Measurements from ENCODE around the gene SCAMP5.

The SCAMP5 gene

DNA sequence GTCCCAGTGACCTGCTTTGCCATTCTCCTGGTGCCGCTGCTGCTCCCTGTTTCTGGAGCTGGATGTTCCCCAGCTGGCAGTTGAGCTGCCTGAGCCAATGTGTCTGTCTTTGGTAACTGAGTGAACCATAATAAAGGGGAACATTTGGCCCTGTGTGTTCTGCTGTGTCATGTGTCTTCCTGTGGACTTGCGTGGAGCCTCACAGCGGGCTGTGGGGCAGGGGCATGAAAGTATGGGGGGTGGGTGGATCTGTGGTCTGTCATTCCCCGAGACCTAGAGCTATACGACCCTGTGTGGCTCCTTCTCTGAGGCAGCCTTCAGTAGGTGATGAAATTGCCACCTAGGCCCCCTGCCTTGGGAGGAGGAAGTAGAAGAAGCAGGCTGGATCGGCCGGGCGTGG lies 26.0 kb downstream of the SCAMP5 start:
- Histone ChIP-seq H3K4me1 (ENCODE audit: control insufficient read depth in 1 of 2, insufficient read depth in 1 of 2, low read depth in 1 of 2, low read length in 1 of 2) (peaks cover 22 to 24% of the 10 kb centered on the region in 2 experiments), H3K27ac (peak overlapping the region; percentile 50), H3K27me3 (no peaks in the 10 kb centered on the region), H3K36me3 (no peaks in the 10 kb centered on the region), H3K9me3 (no peaks in the 10 kb centered on the region), H3K4me3 (ENCODE audit: low read depth in 1 of 2, low read length in 1 of 2) (no peak overlapping the region)
- no peak for TF ChIP-seq CTCF (IDR thresholded peaks at IDR 0.05)

GRCh38 chr15:75022783-75023180 lies 27.4 kb downstream of the SCAMP5 start:
- Histone ChIP-seq H3K27me3 (no peaks in the 10 kb centered on the region), H3K4me1 (ENCODE audit: control insufficient read depth in 1 of 2, insufficient read depth in 1 of 2, low read depth in 1 of 2, low read length in 1 of 2) (peaks cover 22 to 24% of the 10 kb centered on the region in 2 experiments), H3K9me3 (no peaks in the 10 kb centered on the region), H3K27ac (no peak overlapping the region), H3K4me3 (ENCODE audit: low read depth in 1 of 2, low read length in 1 of 2) (no peak overlapping the region), H3K36me3 (no peaks in the 10 kb centered on the region)
- no peak for TF ChIP-seq CTCF (IDR thresholded peaks at IDR 0.05)

- Histone ChIP-seq H3K27ac (peak within 1 kb of the TSS; percentile 79), H3K9me3 (no peaks in the 10 kb centered on the region), H3K4me3 (ENCODE audit: low read depth in 1 of 2, low read length in 1 of 2) (peak within 1 kb of the TSS; percentile 81 to 87), H3K36me3 (no peaks in the 10 kb centered on the region), H3K4me1 (ENCODE audit: control insufficient read depth in 1 of 2, insufficient read depth in 1 of 2, low read depth in 1 of 2, low read length in 1 of 2) (peaks cover 22 to 24% of the 10 kb centered on the region in 2 experiments), H3K27me3 (no peaks in the 10 kb centered on the region)
- peak; percentile 25 for TF ChIP-seq CTCF (IDR thresholded peaks at IDR 0.05)
Observed at GRCh38 chr15:75023181-75023871, 28.0 kb downstream of the SCAMP5 start, which contains the start of gene PPCDC. TSS of gene PPCDC (plus strand) at chr15:75023590. CDS start at chr15:75028319, 4,729 bp downstream.

GRCh38 chr15:75023872-75024636 lies 28.7 kb downstream of the SCAMP5 start:
- no peaks in the 10 kb centered on the region for H3K9me3 ChIP-seq
- peak overlapping the region; percentile 81 to 87 for H3K4me3 ChIP-seq (ENCODE audit: low read depth in 1 of 2, low read length in 1 of 2)
- H3K4me1 ChIP-seq (ENCODE audit: control insufficient read depth in 1 of 2, insufficient read depth in 1 of 2, low read depth in 1 of 2, low read length in 1 of 2): peaks cover 22 to 24% of the 10 kb centered on the region in 2 experiments
- H3K27ac ChIP-seq: peak overlapping the region; percentile 79
- no peak for TF ChIP-seq CTCF (IDR thresholded peaks at IDR 0.05)
- H3K36me3 ChIP-seq: no peaks in the 10 kb centered on the region
- no peaks in the 10 kb centered on the region for H3K27me3 ChIP-seq

DNA sequence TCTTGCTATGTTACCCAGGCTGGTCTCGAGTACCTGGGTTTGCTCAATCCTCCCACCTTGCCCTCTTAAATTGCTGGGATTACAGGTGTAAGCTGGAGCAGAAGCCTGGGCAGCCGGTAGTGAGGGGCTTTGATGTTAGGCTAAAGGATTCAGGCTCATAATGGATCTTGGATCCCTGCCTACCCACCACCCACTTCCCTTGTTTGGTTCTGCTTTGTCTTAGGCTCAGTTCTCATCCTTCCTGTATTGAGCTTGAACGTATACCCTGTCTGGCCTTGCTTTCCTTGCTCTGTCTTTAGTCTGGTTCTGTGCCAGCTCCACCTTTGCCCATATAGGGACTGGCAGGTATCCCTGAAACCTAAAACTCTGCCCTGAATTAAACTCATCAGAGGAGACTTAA lies 29.7 kb downstream of the SCAMP5 start:
- Histone ChIP-seq H3K36me3 (no peaks in the 10 kb centered on the region), H3K4me1 (ENCODE audit: control insufficient read depth in 1 of 2, insufficient read depth in 1 of 2, low read depth in 1 of 2, low read length in 1 of 2) (peaks cover 30 to 33% of the 10 kb centered on the region in 2 experiments), H3K4me3 (ENCODE audit: low read depth in 1 of 2, low read length in 1 of 2) (no peak overlapping the region), H3K9me3 (no peaks in the 10 kb centered on the region), H3K27ac (peak overlapping the region; percentile 79), H3K27me3 (no peaks in the 10 kb centered on the region)
- no peak for TF ChIP-seq CTCF (IDR thresholded peaks at IDR 0.05)
